HepG2 (cell line): Measurements from ENCODE around the gene SLC45A2. TPM values are rescaled to one million over a fixed set of nuclear protein-coding genes. Genes with fewer than 3 reads are reported as not detected.

Experiments used
- ATAC-seq: fragments of 200-7000 bp; cut with Tn5 transposase; 3 replicates; pipeline ENCODE4 v1.9.1; 2020; ENCODE audit warnings: mild to moderate bottlenecking, moderate library complexity
- BruUV-seq: library from RNA; stranded (reverse); fragments of 400-500 nt; replicated peaks from 2 replicates; lab custom pipeline; 2021; lab: Mats Ljungman, UMichigan
- CTCF ChIA-PET: fragments of 300-600 bp; formaldehyde crosslinking; extraction: SDS; loops from one replicate; lab custom pipeline; 2021; ENCODE audit warnings: low total read pairs, inconsistent platforms, low intra/inter-chr PET ratio; lab: Yijun Ruan, JAX
- POLR2A ChIA-PET: fragments of 350-600 bp; sonication (Branson Sonifier 250); formaldehyde crosslinking; loops from one replicate; lab custom pipeline; 2020; ENCODE audit warnings: antibody characterized with exemption, inconsistent platforms; lab: Yijun Ruan, JAX
- DNase-seq: peaks from one replicate; pipeline ENCODE4 v3.0.0-alpha.2; 2015; ENCODE audit warnings: low spot score
- FAIRE-seq: peaks from 3 replicates; lab custom pipeline; 2011; peaks lifted over from hg19 to GRCh38; lab: Jason Lieb, UNC
- H2AFZ ChIP-seq: one replicate; pipeline ENCODE4 v1.6.1; 2011; ENCODE audit warnings: low read length, inconsistent platforms
- H3K27ac ChIP-seq: fragments of 300-600 bp; 3 replicates; pipeline ENCODE4 v1.8.0; 2011; ENCODE audit warnings: mixed run types, mild to moderate bottlenecking, mixed read lengths, low read length, inconsistent platforms; ENCODE audit not compliant: insufficient read depth; ENCODE audit errors: extremely low read length
- H3K27me3 ChIP-seq, 2 experiments: fragments of 200-600 bp in 1 of 2; 2 replicates in 1 of 2; 3 replicates in 1 of 2; pipeline versions ENCODE4 v1.6.0 to v1.8.0; 2011; ENCODE audit warnings: low read length in 2 of 2, mild to moderate bottlenecking in 2 of 2, moderate library complexity in 2 of 2, inconsistent platforms in 1 of 2; ENCODE audit not compliant: insufficient read depth in 2 of 2, control insufficient read depth in 1 of 2
- H3K36me3 ChIP-seq, 2 experiments: fragments of 200-600 bp in 1 of 2; replicated peaks in 1 of 2; 2 replicates in 1 of 2; 3 replicates in 1 of 2; pipeline versions ENCODE4 v1.5.1 to v1.8.0; 2011; ENCODE audit warnings: low read length in 2 of 2, inconsistent platforms in 1 of 2; ENCODE audit not compliant: insufficient read depth in 2 of 2, control insufficient read depth in 1 of 2
- H3K4me1 ChIP-seq: 2 replicates; pipeline ENCODE4 v1.5.1; 2012; ENCODE audit warnings: low read length, inconsistent platforms; ENCODE audit not compliant: insufficient read depth
- H3K4me2 ChIP-seq: 2 replicates; pipeline ENCODE4 v1.6.0; 2011; ENCODE audit warnings: low read depth, low read length, inconsistent platforms
- H3K4me3 ChIP-seq, 3 experiments: fragments of 200-600 bp in 1 of 3; sonication (generic), shearing (Covaris generic) in 1 of 3; replicated peaks in 1 of 3; 2 replicates each; pipeline ENCODE4 v1.5.1; 2011 to 2016; ENCODE audit warnings: low read length in 3 of 3, inconsistent platforms in 2 of 3, low read depth in 2 of 3, mild to moderate bottlenecking in 2 of 3, control low read depth in 1 of 3, mixed read lengths in 1 of 3; ENCODE audit not compliant: insufficient read depth in 1 of 3
- H3K79me2 ChIP-seq: one replicate; pipeline ENCODE4 v1.6.1; 2011; ENCODE audit warnings: low read length, inconsistent platforms; ENCODE audit not compliant: insufficient read depth
- H3K9ac ChIP-seq: 2 replicates; pipeline ENCODE4 v1.6.0; 2011; ENCODE audit warnings: mild to moderate bottlenecking, low read depth, low read length, inconsistent platforms; ENCODE audit not compliant: insufficient read depth
- H3K9me3 ChIP-seq: 2 replicates; pipeline ENCODE4 v1.5.1; 2012; ENCODE audit warnings: mild to moderate bottlenecking, low read length
- H4K20me1 ChIP-seq: 2 replicates; pipeline ENCODE4 v1.6.0; 2011; ENCODE audit warnings: inconsistent platforms, mild to moderate bottlenecking, low read length, moderate library complexity; ENCODE audit not compliant: insufficient read depth
- ATRX ChIP-seq: sonication (generic); formaldehyde crosslinking; IDR thresholded peaks from 2 replicates; pipeline ENCODE4 v1.4.0; 2020; ENCODE audit warnings: missing genetic modification reagents, borderline replicate concordance
- DMAP1 ChIP-seq: IDR thresholded peaks from 2 replicates; pipeline ENCODE4 v1.6.1; 2016
- DMTF1 ChIP-seq: sonication (generic); formaldehyde crosslinking; IDR thresholded peaks from 2 replicates; pipeline ENCODE4 v1.4.0; 2020; ENCODE audit warnings: mild to moderate bottlenecking, missing genetic modification reagents
- DNMT1 ChIP-seq: sonication (generic); formaldehyde crosslinking; IDR thresholded peaks from 2 replicates; pipeline ENCODE4 v1.5.1; 2020; ENCODE audit warnings: mild to moderate bottlenecking, missing genetic modification reagents
- DNMT3B ChIP-seq: conservative IDR thresholded peaks from 2 replicates; pipeline ENCODE4 v1.6.1; 2016; ENCODE audit warnings: missing biosample characterization, control low read depth
- ELF1 ChIP-seq: sonication (generic); formaldehyde crosslinking; IDR thresholded peaks from 2 replicates; pipeline ENCODE4 v1.4.0; 2020; ENCODE audit warnings: missing genetic modification reagents
- HOXA7 ChIP-seq: sonication (generic); formaldehyde crosslinking; IDR thresholded peaks from 2 replicates; pipeline ENCODE4 v1.8.1; 2022; ENCODE audit warnings: mild to moderate bottlenecking, missing genetic modification reagents, moderate library complexity
- KDM1A ChIP-seq: IDR thresholded peaks from 2 replicates; pipeline ENCODE4 v1.6.1; 2016; ENCODE audit warnings: missing compliant biosample characterization
- MIER3 ChIP-seq: IDR thresholded peaks from 2 replicates; pipeline ENCODE4 v1.6.1; 2016; ENCODE audit warnings: missing compliant biosample characterization, borderline replicate concordance
- PBX2 ChIP-seq: IDR thresholded peaks from 2 replicates; pipeline ENCODE4 v1.6.1; 2016; ENCODE audit warnings: control low read depth
- PHF8 ChIP-seq: sonication (generic); formaldehyde crosslinking; IDR thresholded peaks from 2 replicates; pipeline ENCODE4 v1.5.0; 2020; ENCODE audit warnings: missing genetic modification reagents
- PRPF4 ChIP-seq: fragments of 200-400 bp; formaldehyde crosslinking; IDR thresholded peaks from 2 replicates; pipeline ENCODE4 v1.6.1; 2016; ENCODE audit warnings: low read length, low read depth; ENCODE audit not compliant: poor library complexity, severe bottlenecking
- ZBTB49 ChIP-seq: sonication (generic); formaldehyde crosslinking; IDR thresholded peaks from 2 replicates; pipeline ENCODE4 v1.4.0; 2020; ENCODE audit warnings: missing genetic modification reagents, borderline replicate concordance
- ZMYM2 ChIP-seq: sonication (generic); formaldehyde crosslinking; IDR thresholded peaks from 2 replicates; pipeline ENCODE4 v1.8.0; 2022; ENCODE audit warnings: mild to moderate bottlenecking, missing genetic modification reagents
- ZNF570 ChIP-seq: sonication (generic); formaldehyde crosslinking; IDR thresholded peaks from 2 replicates; pipeline ENCODE4 v1.4.0; 2020; ENCODE audit warnings: mild to moderate bottlenecking, missing genetic modification reagents, borderline replicate concordance
- ZNF7 ChIP-seq: IDR thresholded peaks from 2 replicates; pipeline ENCODE4 v1.6.1; 2016; ENCODE audit warnings: missing biosample characterization, missing genetic modification reagents
- ZNF773 ChIP-seq: sonication (generic); formaldehyde crosslinking; IDR thresholded peaks from 2 replicates; pipeline ENCODE4 v1.4.0; 2020; ENCODE audit warnings: missing genetic modification reagents, borderline replicate concordance
- ZNF775 ChIP-seq: sonication (generic); formaldehyde crosslinking; IDR thresholded peaks from 2 replicates; pipeline ENCODE4 v1.4.0; 2020; ENCODE audit warnings: missing genetic modification reagents, mild to moderate bottlenecking, moderate library complexity, borderline replicate concordance
- ZNF777 ChIP-seq: sonication (generic); formaldehyde crosslinking; IDR thresholded peaks from 2 replicates; pipeline ENCODE4 v1.4.0; 2020; ENCODE audit warnings: missing genetic modification reagents
- WGBS: methylation state at CpG from one replicate; pipeline ENCODE4 v1.1.6; 2017; ENCODE audit warnings: low lambda C conversion rate; 5-methylcytosine and 5-hydroxymethylcytosine counted together
- in situ Hi-C: cut with HindIII; loops from 2 replicates; pipeline ENCODE4 v1.10.0; 2017; ENCODE audit warnings: low pct_unique_long_range_greater_than_20kb; ENCODE audit not compliant: extremely low pct_ligation_motif_present
- intact Hi-C: fragments of 100-400 bp; cut with micrococcal nuclease; formaldehyde crosslinking; loops from one replicate; pipeline ENCODE4 v1.10.0; 2022; ENCODE audit not compliant: unreplicated experiment
- polyA plus RNA-seq, 8 experiments: library from polyadenylated mRNA; depleted of rRNA in 3 of 8; stranded (reverse) in 7 of 8; unstranded in 1 of 8; fragments of >200 nt; fragmentation: Illumina TruSeq in 4 of 8; extraction: Trizol in 4 of 8; gene quantifications; 2 replicates each; pipeline versions ENCODE4 v1.2.1 to v1.2.3, GENCODE V29; 2011 to 2016; ENCODE audit warnings: low read depth in 4 of 8, missing spikeins in 1 of 8, mixed read lengths in 1 of 8; ENCODE audit not compliant: insufficient read depth in 1 of 8
- total RNA-seq, 5 experiments: library from RNA; depleted of rRNA; stranded (reverse); fragments of >200 nt; fragmentation: Illumina TruSeq; extraction: Trizol; gene quantifications; 2 replicates each; pipeline ENCODE4 v1.2.3, GENCODE V29; 2016; ENCODE audit warnings: low read depth in 1 of 5

The SLC45A2 gene
- total and polyA plus RNA-seq, 2 of the 13 experiments (the other 11 are each of a cell fraction or from before 2014, with no cell fraction given) = 0.22 to 0.24 TPM

GRCh38 chr5:34002629-34003328 is 18.3 kb upstream of the SLC45A2 start:
- no peak overlapping the region for H3K27ac ChIP-seq

More at GRCh38 chr5:34002629-34003328, 18.3 kb upstream of the SLC45A2 start:
- H3K9ac ChIP-seq = no peak overlapping the region
- ATAC-seq = no peak
- no peak for DNase-seq
- ChIA-PET POLR2A (no interaction called here), CTCF (no interaction called here)
- peaks cover 35% of the 10 kb centered on the region for H3K4me1 ChIP-seq
- H3K9me3 ChIP-seq = no peaks in the 10 kb centered on the region
- H3K79me2 ChIP-seq = peaks cover 14% of the 10 kb centered on the region
- H3K4me3 ChIP-seq = no peak overlapping the region
- no peaks in the 10 kb centered on the region for H4K20me1 ChIP-seq
- 96% methylated on average over 9 of the region's 10 CpGs for WGBS
- BruUV-seq = no TSS peak
- no peak overlapping the region for H2AFZ ChIP-seq
- H3K4me2 ChIP-seq = no peak overlapping the region
- in situ Hi-C loops (no loop called here), intact Hi-C loops (no loop called here)
- TF ChIP-seq ZNF777 (CRISPR knock-in tag) (no peak), PBX2 (CRISPR knock-in tag) (no peak), PRPF4 (no peak), ZNF570 (CRISPR knock-in tag) (no peak), DMTF1 (CRISPR knock-in tag) (no peak), ZNF775 (no peak), HOXA7 (CRISPR knock-in tag) (no peak), KDM1A (CRISPR knock-in tag) (no peak), ZMYM2 (CRISPR knock-in tag) (no peak), MIER3 (CRISPR knock-in tag) (no peak), DNMT3B (CRISPR knock-in tag) (no peak), PHF8 (no peak), DMAP1 (no peak), ATRX (CRISPR knock-in tag) (no peak), ZNF7 (no peak), ELF1 (no peak), ZBTB49 (no peak), DNMT1 (CRISPR knock-in tag) (no peak), ZNF773 (CRISPR knock-in tag) (no peak)
- peaks cover 6 to 26% of the 10 kb centered on the region in 2 experiments; a peak in 4 of 5 replicates for H3K36me3 ChIP-seq
- no peak for FAIRE-seq
- H3K27me3 ChIP-seq = no peaks in the 10 kb centered on the region; a peak in 1 of 5 replicates
